HEK293T (cell line): ENCODE measurements around the gene SUGT1.

Experiments
- BHLHE40 ChIP-seq: fragments of 450-650 bp; IDR thresholded peaks from 2 replicates; pipeline ENCODE4 v1.6.1; 2016; ENCODE audit warnings: mild to moderate bottlenecking, moderate library complexity, borderline replicate concordance
- ELF4 ChIP-seq: fragments of 450-650 bp; IDR thresholded peaks from 2 replicates; pipeline ENCODE4 v1.6.1; 2017; ENCODE audit warnings: antibody characterized with exemption
- FOXK2 ChIP-seq: fragments of 450-650 bp; IDR thresholded peaks from 2 replicates; pipeline ENCODE4 v1.6.1; 2016; ENCODE audit warnings: mild to moderate bottlenecking
- FOXM1 ChIP-seq: fragments of 450-650 bp; IDR thresholded peaks from 2 replicates; pipeline ENCODE4 v1.6.1; 2017; ENCODE audit warnings: mild to moderate bottlenecking, borderline replicate concordance
- LEF1 ChIP-seq: fragments of 450-650 bp; IDR thresholded peaks from 2 replicates; pipeline ENCODE4 v1.6.1; 2017; ENCODE audit warnings: mild to moderate bottlenecking, borderline replicate concordance
- ZNF384 ChIP-seq: fragments of 450-650 bp; IDR thresholded peaks from 2 replicates; pipeline ENCODE4 v1.6.1; 2016
- TF ChIP-seq, protein P1 (sequence below): fragments of 450-650 bp; IDR thresholded peaks from 2 replicates; pipeline ENCODE4 v1.6.1; 2016

DNA sequence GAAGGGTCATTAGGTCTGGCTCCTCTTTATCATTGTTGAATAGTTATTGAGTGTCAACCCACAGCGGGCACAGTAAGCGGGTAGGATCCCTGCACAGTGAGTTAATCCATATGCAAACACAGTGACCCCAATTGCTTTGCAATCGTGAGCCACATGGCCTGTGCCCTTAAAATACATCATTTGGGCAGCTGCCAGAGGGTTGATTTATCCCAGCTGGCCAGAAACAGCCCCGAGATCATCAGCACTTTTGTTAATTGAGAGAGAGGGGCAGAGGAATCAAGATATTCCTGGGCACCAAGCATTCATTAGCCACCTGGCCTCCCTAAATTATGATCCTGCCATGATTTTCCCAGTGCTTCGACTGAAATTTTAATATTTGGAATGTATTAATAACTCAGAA, 96.8 kb downstream of the SUGT1 start:
- no peak for TF ChIP-seq BHLHE40
- no peak for TF ChIP-seq FOXK2
- no peak for TF ChIP-seq ZNF384
- TF ChIP-seq FOXM1, result no peak
- TF ChIP-seq, protein P1, sequence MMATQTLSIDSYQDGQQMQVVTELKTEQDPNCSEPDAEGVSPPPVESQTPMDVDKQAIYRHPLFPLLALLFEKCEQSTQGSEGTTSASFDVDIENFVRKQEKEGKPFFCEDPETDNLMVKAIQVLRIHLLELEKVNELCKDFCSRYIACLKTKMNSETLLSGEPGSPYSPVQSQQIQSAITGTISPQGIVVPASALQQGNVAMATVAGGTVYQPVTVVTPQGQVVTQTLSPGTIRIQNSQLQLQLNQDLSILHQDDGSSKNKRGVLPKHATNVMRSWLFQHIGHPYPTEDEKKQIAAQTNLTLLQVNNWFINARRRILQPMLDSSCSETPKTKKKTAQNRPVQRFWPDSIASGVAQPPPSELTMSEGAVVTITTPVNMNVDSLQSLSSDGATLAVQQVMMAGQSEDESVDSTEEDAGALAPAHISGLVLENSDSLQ, result no peak
- no peak for TF ChIP-seq ELF4
- TF ChIP-seq LEF1, result no peak
